Body of pancreas (tissue), 4 donors: ENCODE results near the gene AUTS2.

Experiments
- CTCF ChIP-seq, 7 experiments: fragments of 450-650 bp in 4 of 7; fragments of 200-600 bp in 3 of 7; sonication (generic) in 3 of 7; IDR thresholded peaks; one replicate each; pipeline ENCODE4 v1.5.1; 2016 to 2019; ENCODE audit warnings: antibody characterized with exemption in 7 of 7
- POLR2A ChIP-seq, 3 donors: fragments of 450-650 bp; IDR thresholded peaks; one replicate each; pipeline ENCODE4 v1.6.1; 2016; ENCODE audit warnings: antibody characterized with exemption in 3 of 3, mild to moderate bottlenecking in 2 of 3

GRCh38 chr7:70568674-70569334, 970.5 kb downstream of the AUTS2 start:
- TF ChIP-seq CTCF (IDR thresholded peaks at IDR 0.05) (peak in 3 of 7 experiments; percentile 7 to 31 (median 19)), POLR2A (IDR thresholded peaks at IDR 0.05) (no peak)
